Astrocyte of the spinal cord (primary cell): ENCODE results near the gene REM2.
"Not testable (repeated sequence)": the region's sequence is repeated elsewhere in the genome, so short reads cannot be mapped to it uniquely, and the experiment has no call there.

Experiments
- DNase-seq: peaks from one replicate; pipeline ENCODE4 v3.0.0; 2011; ENCODE audit warnings: low read depth, low spot score
- H3K4me3 ChIP-seq: 2 replicates; pipeline ENCODE4 v1.5.1; 2011; ENCODE audit warnings: low read depth, mild to moderate bottlenecking, low read length, moderate library complexity
- in situ Hi-C: cut with HindIII; loops from 2 replicates; pipeline ENCODE4 v1.10.0; 2017; ENCODE audit warnings: low sequenced_read_pairs
- TF ChIP-seq, protein P1 (sequence below): IDR thresholded peaks from 2 replicates; pipeline ENCODE4 v1.5.1; 2012; ENCODE audit warnings: low read depth, mild to moderate bottlenecking, low read length, inconsistent platforms

Gene REM2

DNA sequence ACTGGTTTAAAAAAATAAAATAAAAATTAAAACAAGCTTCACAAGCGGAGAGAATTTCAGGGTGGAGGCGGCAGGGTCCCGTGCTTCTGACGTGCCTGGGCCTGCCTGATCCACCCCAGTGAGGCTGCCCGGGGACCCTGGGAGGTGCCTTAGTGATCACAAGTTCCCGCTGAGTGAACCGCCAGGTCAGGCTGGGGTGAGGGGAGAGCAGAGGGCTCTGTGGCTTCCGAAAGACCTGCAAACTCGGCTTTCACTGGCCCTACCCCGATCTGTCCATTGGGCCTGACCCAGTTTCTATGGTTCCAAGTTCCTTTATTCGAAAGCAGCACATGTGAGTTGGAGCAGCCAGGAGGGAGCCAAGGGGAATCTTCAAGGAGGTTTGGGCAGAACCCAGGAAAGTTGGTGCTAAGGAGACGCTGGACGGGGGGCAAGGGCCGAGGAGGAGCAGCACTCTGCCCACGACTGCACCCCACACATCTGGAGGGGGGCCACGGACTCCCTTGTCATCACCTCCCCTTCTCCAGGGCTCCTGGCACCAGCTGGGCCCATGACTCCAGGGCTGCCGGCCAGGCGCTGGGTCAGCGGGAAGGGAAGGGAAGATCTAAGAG lies 33.7 kb upstream of the REM2 start:
- no peak overlapping the region for H3K4me3 ChIP-seq
- in situ Hi-C loops: no loop called here
- no peak for DNase-seq
- TF ChIP-seq, protein P1, sequence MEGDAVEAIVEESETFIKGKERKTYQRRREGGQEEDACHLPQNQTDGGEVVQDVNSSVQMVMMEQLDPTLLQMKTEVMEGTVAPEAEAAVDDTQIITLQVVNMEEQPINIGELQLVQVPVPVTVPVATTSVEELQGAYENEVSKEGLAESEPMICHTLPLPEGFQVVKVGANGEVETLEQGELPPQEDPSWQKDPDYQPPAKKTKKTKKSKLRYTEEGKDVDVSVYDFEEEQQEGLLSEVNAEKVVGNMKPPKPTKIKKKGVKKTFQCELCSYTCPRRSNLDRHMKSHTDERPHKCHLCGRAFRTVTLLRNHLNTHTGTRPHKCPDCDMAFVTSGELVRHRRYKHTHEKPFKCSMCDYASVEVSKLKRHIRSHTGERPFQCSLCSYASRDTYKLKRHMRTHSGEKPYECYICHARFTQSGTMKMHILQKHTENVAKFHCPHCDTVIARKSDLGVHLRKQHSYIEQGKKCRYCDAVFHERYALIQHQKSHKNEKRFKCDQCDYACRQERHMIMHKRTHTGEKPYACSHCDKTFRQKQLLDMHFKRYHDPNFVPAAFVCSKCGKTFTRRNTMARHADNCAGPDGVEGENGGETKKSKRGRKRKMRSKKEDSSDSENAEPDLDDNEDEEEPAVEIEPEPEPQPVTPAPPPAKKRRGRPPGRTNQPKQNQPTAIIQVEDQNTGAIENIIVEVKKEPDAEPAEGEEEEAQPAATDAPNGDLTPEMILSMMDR: no peak

DNA sequence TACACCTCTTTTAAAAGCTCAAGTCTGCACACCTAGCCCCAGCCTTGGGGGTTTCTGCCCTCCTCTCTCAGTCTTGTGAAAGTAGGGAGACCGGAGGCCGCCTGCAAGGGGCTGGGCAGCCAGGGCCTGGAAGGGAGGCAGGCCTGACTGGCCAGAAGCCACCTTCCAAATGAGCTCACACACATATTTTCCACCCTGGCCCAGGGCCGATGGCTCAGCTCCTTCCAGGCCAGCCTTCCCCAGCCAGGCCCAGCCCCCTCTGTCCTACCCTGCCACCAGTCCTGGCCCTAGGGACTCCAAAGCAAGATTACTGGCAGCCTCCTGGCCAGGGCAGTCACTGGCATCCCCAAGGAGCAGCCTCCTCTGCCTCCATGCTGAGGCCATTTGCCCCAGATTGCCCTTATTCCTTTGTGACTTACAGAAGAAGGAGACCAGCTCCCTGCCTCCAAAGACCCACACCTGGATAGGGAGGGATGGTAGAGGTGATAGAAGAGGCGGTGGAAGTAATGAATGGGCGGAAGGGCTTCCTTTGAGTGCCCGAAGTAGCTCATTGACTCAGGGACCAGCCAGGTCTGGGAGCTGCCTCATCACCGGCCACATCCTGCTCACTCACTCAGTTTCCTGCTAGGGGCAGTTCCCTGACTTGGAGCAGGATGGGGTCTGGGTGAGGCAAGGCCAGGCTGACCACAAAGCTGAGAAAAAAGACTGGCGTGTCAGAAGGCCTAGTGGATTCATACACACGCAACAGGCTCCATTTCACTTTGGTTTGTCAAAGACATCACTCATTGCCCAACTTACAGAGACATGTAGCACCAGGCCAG lies 31.9 kb upstream of the REM2 start:
- no peak overlapping the region for H3K4me3 ChIP-seq
- DNase-seq: peak; percentile 95
- in situ Hi-C loops: no loop called here
- TF ChIP-seq, protein P1: no peak

DNA sequence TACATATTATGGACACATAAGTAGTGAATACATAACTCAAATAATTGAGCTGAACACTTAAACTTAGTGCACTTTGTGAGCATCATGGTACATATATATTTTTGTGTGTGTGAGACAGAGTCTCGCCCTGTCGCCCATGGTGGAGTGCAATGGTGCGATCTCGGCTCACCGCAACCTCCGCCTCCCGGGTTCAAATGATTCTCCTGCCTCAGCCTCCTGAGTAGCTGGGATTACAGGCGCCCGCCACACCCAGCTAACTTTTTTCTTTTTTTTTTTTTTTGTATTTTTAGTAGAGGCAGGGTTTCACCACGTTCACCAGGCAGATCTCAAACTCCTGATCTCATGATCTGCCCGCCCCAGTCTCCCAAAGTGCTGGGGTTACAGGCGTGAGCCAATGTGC lies 30.8 kb upstream of the REM2 start:
- in situ Hi-C loops, DNase-seq, H3K4me3 ChIP-seq: not testable (repeated sequence)

GRCh38 chr14:22852599-22852939 lies 30.5 kb upstream of the REM2 start:
- in situ Hi-C loops: no loop called here
- no peak overlapping the region for H3K4me3 ChIP-seq
- TF ChIP-seq, protein P1: no peak
- no peak for DNase-seq

DNA sequence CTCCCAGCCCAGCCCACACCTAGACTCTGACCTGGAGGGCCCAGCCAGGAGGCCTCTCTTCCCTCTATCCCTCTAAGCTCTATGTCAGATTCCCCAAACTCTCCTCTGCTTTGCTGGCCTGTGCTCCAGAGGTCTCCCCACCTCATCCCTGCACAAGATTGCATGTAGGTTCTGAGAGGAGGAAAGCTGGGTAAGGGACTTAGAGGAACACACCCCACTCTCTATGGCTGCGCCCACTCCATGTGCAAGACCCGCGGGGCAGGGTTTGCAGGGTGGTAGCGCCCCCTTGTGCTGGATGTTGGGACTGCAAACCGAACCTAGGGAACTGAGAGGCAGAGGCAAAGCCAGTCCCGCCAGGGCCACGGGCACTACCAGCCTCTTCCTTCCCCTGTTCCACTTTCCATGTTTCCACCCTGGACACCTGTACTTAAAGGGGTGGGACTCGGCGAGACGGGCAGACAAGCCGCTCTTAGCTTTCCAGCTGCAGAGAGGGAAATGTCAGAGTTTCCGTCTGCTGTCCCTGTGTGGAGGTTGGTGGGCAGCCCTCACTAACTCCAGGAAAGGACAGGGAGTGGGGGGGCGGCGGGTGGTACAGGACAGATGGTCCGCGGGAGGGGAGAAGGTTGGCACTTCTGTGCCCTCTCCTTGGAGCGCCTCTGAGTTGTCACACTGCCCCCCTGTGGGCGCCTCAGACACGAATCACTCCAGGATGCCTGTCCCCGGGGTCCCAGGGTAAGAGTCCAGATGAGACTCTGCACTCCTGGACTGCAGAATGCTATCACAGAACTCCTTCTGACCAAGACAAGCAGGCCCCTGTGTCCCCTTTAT lies 29.9 kb upstream of the REM2 start:
- peak overlapping the region; percentile 35 for H3K4me3 ChIP-seq
- in situ Hi-C loops: no loop called here
- peak; percentile 87 for DNase-seq
- TF ChIP-seq, protein P1: peak; percentile 88

- DNase-seq, in situ Hi-C loops, H3K4me3 ChIP-seq: not testable (repeated sequence)
These were observed 28.7 kb upstream of the REM2 start for GRCh38 chr14:22854296-22854695.

DNA sequence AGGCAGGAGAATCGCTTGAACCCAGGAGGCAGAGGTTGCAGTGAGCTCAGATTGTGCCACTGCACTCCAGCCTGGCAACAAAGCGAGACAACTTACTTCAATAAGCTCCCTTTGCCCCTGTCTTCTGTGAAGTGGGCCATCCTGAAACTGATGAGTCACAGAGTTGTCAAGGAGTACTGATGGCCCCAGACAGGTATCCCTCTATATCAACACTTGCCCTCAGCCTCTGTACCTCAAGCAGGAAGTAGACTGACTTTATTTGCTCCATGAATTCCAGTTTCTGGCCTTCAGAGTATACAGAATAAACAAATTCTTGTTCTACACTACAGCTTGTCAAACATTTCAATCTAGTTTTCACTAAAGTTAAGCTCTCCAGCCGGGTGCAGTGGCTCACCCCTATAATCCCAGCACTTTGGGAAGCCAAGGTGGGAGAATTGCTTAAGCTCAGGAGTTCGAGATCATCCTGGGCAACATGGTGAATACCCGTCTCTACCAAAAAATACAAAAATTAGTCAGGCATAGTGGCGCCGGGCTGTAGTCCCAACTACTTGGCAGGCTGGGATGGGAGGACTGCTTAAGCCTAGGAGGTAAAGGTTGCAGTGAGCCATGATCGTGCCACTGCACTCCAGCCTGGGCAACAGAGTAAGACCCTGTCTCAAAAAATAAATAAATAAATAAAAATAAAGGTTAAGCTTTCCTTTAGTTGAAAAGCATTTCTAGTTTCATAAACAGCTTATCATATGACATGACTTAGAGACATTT lies 27.9 kb upstream of the REM2 start:
- TF ChIP-seq, protein P1: no peak
- DNase-seq: no peak
- in situ Hi-C loops: no loop called here
- no peak overlapping the region for H3K4me3 ChIP-seq
